ENCODE results near the gene RCL1.

DNA sequence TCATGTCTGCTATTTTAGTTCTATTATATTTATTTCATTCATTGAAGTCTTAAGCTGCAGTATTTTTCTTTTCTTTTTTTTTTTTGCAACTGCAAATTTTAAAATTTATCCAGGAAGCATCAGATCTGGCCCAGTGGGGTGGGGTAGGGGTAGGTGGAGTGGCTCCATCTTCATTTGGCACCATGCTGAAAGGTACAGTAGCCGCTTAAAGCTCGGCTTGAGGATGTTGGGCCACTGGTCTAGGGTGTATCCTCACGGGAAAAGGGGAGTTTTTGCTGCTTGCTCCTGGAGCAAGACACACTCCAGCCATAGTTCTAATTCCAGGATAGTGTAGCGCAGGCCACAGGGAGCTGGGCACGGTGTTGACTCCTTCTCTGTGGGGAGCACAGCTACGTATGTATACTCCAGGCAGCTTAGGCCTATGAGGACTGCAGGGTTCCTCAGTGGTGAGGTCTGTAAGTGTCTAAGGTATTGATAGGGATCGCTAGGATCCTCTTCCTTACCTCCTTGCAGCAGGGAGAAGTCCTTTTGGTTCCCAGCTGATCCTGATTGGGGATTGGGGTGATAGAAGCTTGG is 22.7 kb downstream of the RCL1 start:
- TF ChIP-seq CTCF (IDR thresholded peaks at IDR 0.05) (no peak), POLR2A (IDR thresholded peaks at IDR 0.05) (no peak)
